Transverse colon (tissue), 4 donors: ENCODE data around the gene RNF19B.

ENCODE experiments used
- EP300 ChIP-seq: sonication (generic); formaldehyde crosslinking; IDR thresholded peaks from one replicate; pipeline ENCODE4 v1.6.1; 2017; ENCODE audit warnings: antibody characterized with exemption, low read depth
- POLR2A ChIP-seq: fragments of 450-650 bp; IDR thresholded peaks from one replicate; pipeline ENCODE4 v1.6.1; 2016; ENCODE audit warnings: antibody characterized with exemption, mild to moderate bottlenecking, moderate library complexity
- POLR2AphosphoS5 ChIP-seq, 3 donors: sonication (generic); formaldehyde crosslinking; IDR thresholded peaks; one replicate each; pipeline ENCODE4 v1.6.1; 2016; ENCODE audit warnings: antibody characterized with exemption in 3 of 3
- TF ChIP-seq, protein P1 (sequence below), 5 experiments: fragments of 200-600 bp in 3 of 5; fragments of 450-650 bp in 2 of 5; sonication (generic) in 3 of 5; IDR thresholded peaks; 1 replicate in 2 of 5; 2 replicates in 3 of 5; pipeline ENCODE4 v1.5.1; 2016 to 2017; ENCODE audit warnings: antibody characterized with exemption in 5 of 5, inconsistent platforms in 3 of 5, mild to moderate bottlenecking in 2 of 5, moderate library complexity in 1 of 5

DNA sequence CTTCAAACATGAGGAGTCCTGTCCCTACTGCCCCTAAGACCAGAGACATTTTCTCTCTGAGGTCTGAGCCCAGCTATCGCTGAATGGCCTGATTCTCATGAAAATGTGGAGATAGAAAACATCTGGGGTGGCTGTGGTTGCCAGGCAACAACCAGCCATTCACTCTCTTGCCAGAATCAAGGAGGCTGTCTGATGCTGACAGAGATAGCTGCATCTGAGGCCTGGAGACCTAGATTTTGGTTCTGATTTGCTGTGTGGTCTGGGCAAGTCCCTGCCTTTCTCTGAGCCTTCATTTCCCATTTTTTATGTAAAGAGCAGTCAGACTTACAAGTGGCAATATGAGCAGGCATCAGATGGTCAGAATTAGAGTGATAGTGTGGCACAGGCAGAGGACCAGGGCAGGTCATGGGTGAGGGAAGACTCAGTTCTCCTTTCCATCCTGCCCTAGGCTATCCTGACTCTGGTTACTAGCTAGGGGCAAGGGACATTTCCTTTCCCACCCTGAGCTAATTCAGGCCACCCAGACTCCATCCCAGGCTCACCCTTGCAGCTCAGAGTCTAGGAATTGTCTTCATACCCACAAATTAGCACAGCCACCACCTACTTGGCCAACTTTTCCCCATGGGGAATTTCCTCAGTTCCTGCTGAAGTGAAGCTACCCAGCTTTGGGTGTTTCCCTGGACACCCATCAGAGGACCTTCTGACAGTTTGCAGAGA, 20.0 kb upstream of the RNF19B start:
- TF ChIP-seq, protein P1, sequence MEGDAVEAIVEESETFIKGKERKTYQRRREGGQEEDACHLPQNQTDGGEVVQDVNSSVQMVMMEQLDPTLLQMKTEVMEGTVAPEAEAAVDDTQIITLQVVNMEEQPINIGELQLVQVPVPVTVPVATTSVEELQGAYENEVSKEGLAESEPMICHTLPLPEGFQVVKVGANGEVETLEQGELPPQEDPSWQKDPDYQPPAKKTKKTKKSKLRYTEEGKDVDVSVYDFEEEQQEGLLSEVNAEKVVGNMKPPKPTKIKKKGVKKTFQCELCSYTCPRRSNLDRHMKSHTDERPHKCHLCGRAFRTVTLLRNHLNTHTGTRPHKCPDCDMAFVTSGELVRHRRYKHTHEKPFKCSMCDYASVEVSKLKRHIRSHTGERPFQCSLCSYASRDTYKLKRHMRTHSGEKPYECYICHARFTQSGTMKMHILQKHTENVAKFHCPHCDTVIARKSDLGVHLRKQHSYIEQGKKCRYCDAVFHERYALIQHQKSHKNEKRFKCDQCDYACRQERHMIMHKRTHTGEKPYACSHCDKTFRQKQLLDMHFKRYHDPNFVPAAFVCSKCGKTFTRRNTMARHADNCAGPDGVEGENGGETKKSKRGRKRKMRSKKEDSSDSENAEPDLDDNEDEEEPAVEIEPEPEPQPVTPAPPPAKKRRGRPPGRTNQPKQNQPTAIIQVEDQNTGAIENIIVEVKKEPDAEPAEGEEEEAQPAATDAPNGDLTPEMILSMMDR (IDR thresholded peaks at IDR 0.05) = no peak
- TF ChIP-seq POLR2A (no peak), POLR2AphosphoS5 (IDR thresholded peaks at IDR 0.05) (no peak), EP300 (no peak)
